Endodermal cell (in vitro differentiated cells): ENCODE results near the gene IL16. TPM values are rescaled to one million over a fixed set of nuclear protein-coding genes. Genes with fewer than 3 reads are reported as not detected.

ENCODE experiments used
- DNase-seq: peaks from one replicate; pipeline ENCODE4 v3.0.0-alpha.2; 2017
- H3K27ac ChIP-seq: 2 replicates; pipeline ENCODE4 v1.5.1; 2013; ENCODE audit warnings: mild to moderate bottlenecking, low read depth, low read length, moderate library complexity
- H3K27me3 ChIP-seq: 2 replicates; pipeline ENCODE4 v1.6.1; 2013; ENCODE audit warnings: mild to moderate bottlenecking, low read length, moderate library complexity; ENCODE audit not compliant: insufficient read depth, control insufficient read depth, poor library complexity, severe bottlenecking
- H3K36me3 ChIP-seq: 2 replicates; pipeline ENCODE4 v1.7.0; 2013; ENCODE audit warnings: mild to moderate bottlenecking, low read length, moderate library complexity; ENCODE audit not compliant: control insufficient read depth, insufficient read depth
- H3K4me1 ChIP-seq: one replicate; pipeline ENCODE4 v1.7.0; 2013; ENCODE audit warnings: low read length; ENCODE audit not compliant: control insufficient read depth, insufficient read depth
- H3K4me3 ChIP-seq: 2 replicates; pipeline ENCODE4 v1.5.1; 2013; ENCODE audit warnings: mild to moderate bottlenecking, low read length, moderate library complexity
- H3K9ac ChIP-seq: 2 replicates; pipeline ENCODE4 v1.6.1; 2013; ENCODE audit warnings: mild to moderate bottlenecking, low read length, moderate library complexity; ENCODE audit not compliant: poor library complexity, severe bottlenecking; ENCODE audit errors: extremely low read depth
- H3K9me3 ChIP-seq: 2 replicates; pipeline ENCODE4 v1.6.1; 2013; ENCODE audit warnings: mild to moderate bottlenecking, low read length, moderate library complexity; ENCODE audit not compliant: control insufficient read depth
- H3K27ac Mint-ChIP-seq: 2 replicates; pipeline ENCODE4 v1.8.0; 2020; ENCODE audit warnings: mixed read lengths
- H3K27me3 Mint-ChIP-seq: 2 replicates; pipeline ENCODE4 v1.8.0; 2021; ENCODE audit warnings: mild to moderate bottlenecking, mixed read lengths; ENCODE audit not compliant: insufficient read depth
- H3K36me3 Mint-ChIP-seq: 2 replicates; pipeline ENCODE4 v1.8.0; 2020; ENCODE audit warnings: low read depth, mixed read lengths
- H3K4me1 Mint-ChIP-seq: 2 replicates; pipeline ENCODE4 v1.8.0; 2020; ENCODE audit warnings: mixed read lengths
- H3K4me3 Mint-ChIP-seq: 2 replicates; pipeline ENCODE4 v1.8.0; 2020; ENCODE audit warnings: mild to moderate bottlenecking, moderate library complexity, mixed read lengths
- H3K9me3 Mint-ChIP-seq: 2 replicates; pipeline ENCODE4 v1.8.0; 2020; ENCODE audit warnings: mild to moderate bottlenecking, mixed read lengths
- CTCF ChIP-seq: fragments of 200-600 bp; sonication (generic); conservative IDR thresholded peaks from 2 replicates; pipeline ENCODE4 v1.5.0; 2021; ENCODE audit warnings: antibody characterized with exemption, mild to moderate bottlenecking
- WGBS, 2 experiments: methylation state at CpG; one replicate each; pipeline versions ENCODE4 v1.1.5 to v1.1.7; 2013; ENCODE audit warnings: missing lambda C conversion rate in 2 of 2, mixed read lengths in 1 of 2; ENCODE audit not compliant: insufficient coverage in 1 of 2, insufficient read length in 1 of 2; 5-methylcytosine and 5-hydroxymethylcytosine counted together
- total RNA-seq, 2 donors: library from RNA; stranded (reverse); fragmentation: NEBNext Ultra II Directional in 1 of 2; extraction: Animal tissue kit (Norgen Biotek cat#: 25700) in 1 of 2; gene quantifications; 2 replicates in 1 of 2; 3 replicates in 1 of 2; pipeline ENCODE4 v1.2.1, GENCODE V29; 2021

The IL16 gene
- total RNA-seq, 2 donors from 2014 or later: 0.13 to 0.24 TPM

DNA sequence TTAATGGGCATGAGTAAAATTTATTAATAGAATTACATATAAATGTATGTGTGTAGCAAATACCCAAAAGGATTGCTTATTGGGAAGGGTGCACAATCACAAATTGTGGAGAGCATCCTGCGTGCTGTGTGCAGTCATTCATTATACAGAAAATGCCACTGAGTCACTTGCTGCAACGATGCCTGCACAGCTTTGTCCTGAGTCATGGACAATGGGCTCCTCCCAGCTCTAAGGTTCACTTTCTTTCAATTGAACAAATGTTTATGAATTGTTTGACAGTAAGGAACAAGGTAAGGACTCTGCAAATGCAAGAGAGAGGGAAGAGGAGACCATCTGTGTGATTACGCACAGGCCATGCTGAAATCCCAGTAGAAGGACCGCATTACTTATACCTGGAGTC is 43.9 kb upstream of the IL16 start:
- no peaks in the 10 kb centered on the region for H3K27me3 ChIP-seq
- no peak for DNase-seq
- no peak overlapping the region for H3K4me3 ChIP-seq
- no peaks in the 10 kb centered on the region for H3K9me3 ChIP-seq
- no peak overlapping the region for H3K27ac ChIP-seq
- no peak for TF ChIP-seq CTCF
- Mint-ChIP-seq H3K27ac (no peak overlapping the region), H3K36me3 (no peaks in the 10 kb centered on the region), H3K9me3 (no peaks in the 10 kb centered on the region), H3K4me3 (no peak overlapping the region), H3K4me1 (no peaks in the 10 kb centered on the region), H3K27me3 (no peaks in the 10 kb centered on the region)
- H3K36me3 ChIP-seq: no peaks in the 10 kb centered on the region
- no peak overlapping the region for H3K9ac ChIP-seq
- WGBS, 2 experiments: 93 to 98% methylated on average over 4 of the region's 4 CpGs
- no peaks in the 10 kb centered on the region for H3K4me1 ChIP-seq

DNA sequence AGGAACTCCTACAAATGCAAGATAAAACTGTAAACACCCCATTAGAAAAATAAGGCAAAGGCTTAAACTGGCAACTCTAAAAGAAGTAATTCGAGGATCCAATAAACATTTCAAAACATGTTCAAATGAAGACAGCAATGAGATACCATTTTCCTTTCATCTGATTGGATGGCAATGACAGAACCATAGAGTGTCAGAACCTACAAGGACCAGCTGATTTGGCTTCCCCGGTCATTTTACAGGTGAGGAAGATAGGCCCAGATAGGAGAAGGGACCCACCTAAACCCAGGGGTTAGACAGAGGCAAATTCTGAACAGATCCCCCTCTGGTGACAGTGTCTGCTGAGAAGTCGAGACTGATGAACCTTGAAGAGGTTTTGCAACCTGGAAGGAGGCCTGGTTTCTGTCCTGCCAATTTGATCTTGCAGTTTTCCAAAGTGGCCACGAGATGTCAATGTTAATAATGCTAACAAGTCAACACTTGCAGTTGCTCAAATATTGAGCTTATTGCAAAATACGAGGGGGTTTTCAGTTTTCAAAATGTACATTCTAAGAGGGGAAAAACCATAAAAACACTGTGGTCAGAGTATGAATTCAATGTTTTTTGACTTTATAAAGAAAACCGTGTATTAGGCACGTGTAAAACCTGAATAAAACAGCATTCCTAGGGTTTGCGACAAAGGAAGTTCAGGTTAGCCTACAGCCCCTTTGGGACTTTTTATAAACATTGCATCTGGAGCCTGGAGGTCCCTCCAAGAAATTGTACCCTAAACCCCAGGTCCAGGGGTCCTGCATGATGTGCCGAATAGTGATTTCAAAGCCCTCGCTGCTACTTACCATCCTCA is 41.1 kb upstream of the IL16 start:
- TF ChIP-seq CTCF: peak; percentile 66
- no peak overlapping the region for H3K9ac ChIP-seq
- H3K36me3 ChIP-seq: no peaks in the 10 kb centered on the region
- no peak overlapping the region for H3K4me3 ChIP-seq
- no peaks in the 10 kb centered on the region for H3K4me1 Mint-ChIP-seq
- no peaks in the 10 kb centered on the region for H3K36me3 Mint-ChIP-seq
- 71 to 75% methylated on average over 9 to 10 of the region's 10 CpGs for WGBS, 2 experiments
- H3K27me3 Mint-ChIP-seq: no peaks in the 10 kb centered on the region
- no peaks in the 10 kb centered on the region for H3K9me3 ChIP-seq
- H3K4me3 Mint-ChIP-seq: no peak overlapping the region
- H3K27ac ChIP-seq: no peak overlapping the region
- H3K9me3 Mint-ChIP-seq: no peaks in the 10 kb centered on the region
- no peak overlapping the region for H3K27ac Mint-ChIP-seq
- H3K27me3 ChIP-seq: no peaks in the 10 kb centered on the region
- peak; percentile 61 for DNase-seq
- no peaks in the 10 kb centered on the region for H3K4me1 ChIP-seq

- Histone ChIP-seq H3K27me3 (no peaks in the 10 kb centered on the region), H3K4me3 (no peak overlapping the region), H3K4me1 (no peaks in the 10 kb centered on the region), H3K27ac (no peak overlapping the region), H3K36me3 (no peaks in the 10 kb centered on the region), H3K9ac (no peak overlapping the region), H3K9me3 (no peaks in the 10 kb centered on the region)
- Mint-ChIP-seq H3K9me3 (no peaks in the 10 kb centered on the region), H3K36me3 (no peaks in the 10 kb centered on the region), H3K27me3 (peaks cover 1% of the 10 kb centered on the region), H3K4me3 (no peak overlapping the region), H3K27ac (no peak overlapping the region), H3K4me1 (no peaks in the 10 kb centered on the region)
- no peak for DNase-seq
- no peak for TF ChIP-seq CTCF
- 98 to 100% methylated on average over 1 to 3 of the region's 3 CpGs for WGBS, 2 experiments
Measured at GRCh38 chr15:81156324-81156723, 40.4 kb upstream of the IL16 start.
